ENCODE data around the gene SLC39A11. TPM values are rescaled to one million over a fixed set of nuclear protein-coding genes. Genes with fewer than 3 reads are reported as not detected.

The SLC39A11 gene
- total RNA-seq, 2 donors from 2014 or later, result 18.1 to 20.1 TPM

DNA sequence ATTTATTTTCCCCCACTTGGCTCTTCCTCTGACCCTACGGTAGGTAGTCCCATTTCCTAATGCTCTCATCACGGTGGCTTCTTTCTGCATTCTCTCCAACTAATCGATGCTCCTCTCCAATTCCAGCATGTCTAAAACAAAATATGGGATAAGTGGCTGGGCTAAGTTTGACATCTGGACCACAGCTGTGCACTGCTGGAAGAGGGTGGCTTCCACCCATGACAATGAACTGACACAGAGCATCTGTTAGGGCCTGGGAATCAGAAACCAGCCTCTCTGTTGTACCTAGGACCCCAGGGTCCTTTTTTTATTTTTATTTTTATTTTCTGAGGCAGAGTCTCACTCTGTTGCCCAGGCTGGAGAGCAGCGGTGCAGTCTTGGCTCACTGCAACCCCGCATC, 29.0 kb upstream of the SLC39A11 start:
- 96 to 98% methylated on average over 5 of the region's 5 CpGs for WGBS, 2 experiments (ENCODE audit: insufficient coverage in 1 of 2, insufficient read length in 1 of 2)
- Histone ChIP-seq H3K27ac (ENCODE audit: low read depth, low read length) (no peak overlapping the region), H3K4me3 (ENCODE audit: low read length) (no peak overlapping the region), H3K27me3 (ENCODE audit: control insufficient read depth, insufficient read depth, low read length, poor library complexity, severe bottlenecking) (peaks cover 71% of the 10 kb centered on the region), H3K36me3 (ENCODE audit: control insufficient read depth, insufficient read depth, low read length) (no peaks in the 10 kb centered on the region), H3K9ac (ENCODE audit: extremely low read depth, low read length, poor library complexity, severe bottlenecking) (no peak overlapping the region), H3K9me3 (ENCODE audit: control insufficient read depth, low read length) (no peaks in the 10 kb centered on the region), H3K4me1 (ENCODE audit: control insufficient read depth, insufficient read depth, low read length) (no peaks in the 10 kb centered on the region)
- H3K9me3 Mint-ChIP-seq, result no peaks in the 10 kb centered on the region
- no peaks in the 10 kb centered on the region for H3K36me3 Mint-ChIP-seq (ENCODE audit: low read depth)
- TF ChIP-seq, protein P1, sequence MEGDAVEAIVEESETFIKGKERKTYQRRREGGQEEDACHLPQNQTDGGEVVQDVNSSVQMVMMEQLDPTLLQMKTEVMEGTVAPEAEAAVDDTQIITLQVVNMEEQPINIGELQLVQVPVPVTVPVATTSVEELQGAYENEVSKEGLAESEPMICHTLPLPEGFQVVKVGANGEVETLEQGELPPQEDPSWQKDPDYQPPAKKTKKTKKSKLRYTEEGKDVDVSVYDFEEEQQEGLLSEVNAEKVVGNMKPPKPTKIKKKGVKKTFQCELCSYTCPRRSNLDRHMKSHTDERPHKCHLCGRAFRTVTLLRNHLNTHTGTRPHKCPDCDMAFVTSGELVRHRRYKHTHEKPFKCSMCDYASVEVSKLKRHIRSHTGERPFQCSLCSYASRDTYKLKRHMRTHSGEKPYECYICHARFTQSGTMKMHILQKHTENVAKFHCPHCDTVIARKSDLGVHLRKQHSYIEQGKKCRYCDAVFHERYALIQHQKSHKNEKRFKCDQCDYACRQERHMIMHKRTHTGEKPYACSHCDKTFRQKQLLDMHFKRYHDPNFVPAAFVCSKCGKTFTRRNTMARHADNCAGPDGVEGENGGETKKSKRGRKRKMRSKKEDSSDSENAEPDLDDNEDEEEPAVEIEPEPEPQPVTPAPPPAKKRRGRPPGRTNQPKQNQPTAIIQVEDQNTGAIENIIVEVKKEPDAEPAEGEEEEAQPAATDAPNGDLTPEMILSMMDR (conservative IDR thresholded peaks at IDR 0.05), result no peak
- peaks cover 9% of the 10 kb centered on the region for H3K4me1 Mint-ChIP-seq
- peaks cover 83% of the 10 kb centered on the region for H3K27me3 Mint-ChIP-seq (ENCODE audit: insufficient read depth)
- no peak overlapping the region for H3K4me3 Mint-ChIP-seq
- DNase-seq, result no peak
- H3K27ac Mint-ChIP-seq, result no peak overlapping the region

DNA sequence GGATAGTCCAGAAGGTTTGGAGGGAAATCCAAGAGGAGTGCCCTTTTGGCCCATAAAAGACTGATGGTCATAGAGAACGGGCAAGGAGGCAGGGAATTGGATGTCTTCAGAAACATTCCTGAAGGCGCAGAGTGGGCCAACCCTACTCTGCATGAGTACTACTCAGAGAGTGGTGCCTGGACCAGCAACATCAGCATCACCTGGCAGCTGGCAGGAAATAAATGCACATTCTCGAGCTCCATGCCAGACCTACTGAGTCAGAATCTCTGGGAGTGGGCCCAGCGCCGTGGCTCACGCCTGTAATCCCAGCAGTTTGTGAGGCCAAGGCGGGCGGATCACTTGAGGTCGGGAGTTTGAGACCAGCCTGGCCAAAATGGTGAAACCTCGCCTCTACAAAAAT, 27.1 kb upstream of the SLC39A11 start:
- Mint-ChIP-seq H3K4me1 (peaks cover 9% of the 10 kb centered on the region), H3K36me3 (ENCODE audit: low read depth) (no peaks in the 10 kb centered on the region), H3K27ac (no peak overlapping the region), H3K9me3 (no peaks in the 10 kb centered on the region), H3K4me3 (no peak overlapping the region), H3K27me3 (ENCODE audit: insufficient read depth) (peaks cover 84% of the 10 kb centered on the region)
- H3K4me3 ChIP-seq (ENCODE audit: low read length), result no peak overlapping the region
- no peak overlapping the region for H3K9ac ChIP-seq (ENCODE audit: extremely low read depth, low read length, poor library complexity, severe bottlenecking)
- no peaks in the 10 kb centered on the region for H3K4me1 ChIP-seq (ENCODE audit: control insufficient read depth, insufficient read depth, low read length)
- H3K9me3 ChIP-seq (ENCODE audit: control insufficient read depth, low read length), result no peaks in the 10 kb centered on the region
- TF ChIP-seq, protein P1 (conservative IDR thresholded peaks at IDR 0.05), result no peak
- no peak for DNase-seq
- peaks cover 68% of the 10 kb centered on the region for H3K27me3 ChIP-seq (ENCODE audit: control insufficient read depth, insufficient read depth, low read length, poor library complexity, severe bottlenecking)
- WGBS, 2 experiments (ENCODE audit: insufficient coverage in 1 of 2, insufficient read length in 1 of 2), result 91 to 100% methylated on average over 7 to 10 of the region's 10 CpGs
- peak overlapping the region; percentile 89 for H3K27ac ChIP-seq (ENCODE audit: low read depth, low read length)
- H3K36me3 ChIP-seq (ENCODE audit: control insufficient read depth, insufficient read depth, low read length), result no peaks in the 10 kb centered on the region

DNA sequence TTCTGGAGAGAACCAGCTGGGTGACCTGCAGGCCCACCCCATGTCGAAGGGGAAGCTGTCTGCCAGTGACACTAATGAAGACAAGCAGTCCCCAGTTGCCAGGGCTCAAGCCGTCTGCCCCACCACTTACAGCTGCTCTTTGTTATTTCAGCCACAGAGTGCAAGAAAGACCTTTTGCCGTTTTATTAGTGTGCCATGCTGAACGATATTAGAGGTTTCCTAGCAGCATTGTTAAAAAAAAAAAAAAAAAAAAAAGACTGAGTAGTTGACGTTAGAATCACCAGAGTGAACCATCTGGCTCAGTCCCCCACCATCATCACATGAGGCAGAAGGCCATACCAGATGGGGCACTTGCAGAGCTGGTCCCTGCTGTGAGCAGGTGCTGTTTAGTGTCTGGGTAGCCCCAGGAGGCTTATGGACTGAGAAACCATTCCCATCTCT, 26.5 kb upstream of the SLC39A11 start:
- Histone ChIP-seq H3K27me3 (ENCODE audit: control insufficient read depth, insufficient read depth, low read length, poor library complexity, severe bottlenecking) (peaks cover 66% of the 10 kb centered on the region), H3K4me1 (ENCODE audit: control insufficient read depth, insufficient read depth, low read length) (no peaks in the 10 kb centered on the region), H3K9me3 (ENCODE audit: control insufficient read depth, low read length) (no peaks in the 10 kb centered on the region), H3K9ac (ENCODE audit: extremely low read depth, low read length, poor library complexity, severe bottlenecking) (no peak overlapping the region), H3K36me3 (ENCODE audit: control insufficient read depth, insufficient read depth, low read length) (no peaks in the 10 kb centered on the region), H3K4me3 (ENCODE audit: low read length) (no peak overlapping the region), H3K27ac (ENCODE audit: low read depth, low read length) (peak overlapping the region; percentile 89)
- H3K9me3 Mint-ChIP-seq, result no peaks in the 10 kb centered on the region
- TF ChIP-seq, protein P1 (conservative IDR thresholded peaks at IDR 0.05), result no peak
- H3K4me3 Mint-ChIP-seq, result no peak overlapping the region
- peaks cover 84% of the 10 kb centered on the region for H3K27me3 Mint-ChIP-seq (ENCODE audit: insufficient read depth)
- H3K36me3 Mint-ChIP-seq (ENCODE audit: low read depth), result no peaks in the 10 kb centered on the region
- H3K27ac Mint-ChIP-seq, result no peak overlapping the region
- DNase-seq, result no peak
- WGBS, 2 experiments (ENCODE audit: insufficient coverage in 1 of 2, insufficient read length in 1 of 2), result 73 to 88% methylated on average over 4 of the region's 5 CpGs
- H3K4me1 Mint-ChIP-seq, result peaks cover 9% of the 10 kb centered on the region
